ENCODE results near the gene TRAF4.

- no peak for TF ChIP-seq CTCF (IDR thresholded peaks at IDR 0.05; ENCODE audit: low read length)
- no peak for TF ChIP-seq EZH2 (IDR thresholded peaks at IDR 0.05; ENCODE audit: borderline replicate concordance, low read length)
Measured at GRCh38 chr17:28698253-28698941, 45.4 kb upstream of the TRAF4 start.

Measured in OCI-LY1 (cell line).